HEK293 (cell line): ENCODE data around the gene DNHD1.

Experiments used
- CTCF ChIA-PET: fragments of 350-600 bp; formaldehyde crosslinking; extraction: SDS; loops from one replicate; lab custom pipeline; 2021; ENCODE audit warnings: antibody characterized with exemption; lab: Yijun Ruan, JAX
- POLR2A ChIA-PET: fragments of 300-600 bp; formaldehyde crosslinking; extraction: SDS; loops from one replicate; lab custom pipeline; 2020; ENCODE audit warnings: antibody characterized with exemption, inconsistent platforms; lab: Yijun Ruan, JAX
- H3K27ac ChIP-seq: fragments of 200-500 bp; sonication (Bioruptor generic); 2 replicates; pipeline ENCODE4 v1.5.1; 2014; ENCODE audit warnings: low read depth, low read length, control low read depth, inconsistent platforms; ENCODE audit errors: extremely low read depth
- H3K36me3 ChIP-seq, 2 experiments: fragments of 200-500 bp in 1 of 2; sonication (Bioruptor generic) in 1 of 2; 1 replicate in 1 of 2; 2 replicates in 1 of 2; pipeline ENCODE4 v1.5.1; 2014 to 2017; ENCODE audit warnings: inconsistent platforms in 2 of 2, low read length in 2 of 2; ENCODE audit not compliant: control insufficient read depth in 2 of 2, insufficient read depth in 1 of 2
- H3K4me1 ChIP-seq: fragments of 200-500 bp; sonication (Bioruptor generic); 2 replicates; pipeline ENCODE4 v1.5.1; 2014; ENCODE audit warnings: mild to moderate bottlenecking, low read length, inconsistent platforms; ENCODE audit not compliant: control insufficient read depth, insufficient read depth
- H3K4me3 ChIP-seq: 2 replicates; pipeline ENCODE4 v1.5.1; 2011; ENCODE audit warnings: low read depth, mild to moderate bottlenecking, control low read depth, low read length, moderate library complexity
- H3K9me3 ChIP-seq: fragments of 200-500 bp; sonication (Bioruptor generic); 2 replicates; pipeline ENCODE4 v1.5.1; 2014; ENCODE audit warnings: low read depth, low read length, inconsistent platforms; ENCODE audit not compliant: control insufficient read depth, insufficient read depth
- BCL11A ChIP-seq: fragments of 450-650 bp; formaldehyde crosslinking; IDR thresholded peaks from 2 replicates; pipeline ENCODE4 v1.5.1; 2016; ENCODE audit warnings: low read depth, missing biosample characterization, missing genetic modification characterization
- HOXA7 ChIP-seq: sonication (generic); formaldehyde crosslinking; IDR thresholded peaks from 2 replicates; pipeline ENCODE4 v1.8.1; 2022; ENCODE audit warnings: missing genetic modification reagents, borderline replicate concordance
- KLF9 ChIP-seq: fragments of 450-650 bp; formaldehyde crosslinking; IDR thresholded peaks from 2 replicates; pipeline ENCODE4 v1.5.1; 2016; ENCODE audit warnings: missing biosample characterization, missing genetic modification characterization, low read depth
- PRDM1 ChIP-seq: fragments of 450-650 bp; formaldehyde crosslinking; IDR thresholded peaks from 2 replicates; pipeline ENCODE4; 2016; ENCODE audit warnings: missing biosample characterization, missing genetic modification characterization
- TCF7L2 ChIP-seq: IDR thresholded peaks from 2 replicates; pipeline ENCODE4 v1.6.1; 2011; ENCODE audit warnings: low read depth, mild to moderate bottlenecking, inconsistent platforms, low read length, moderate library complexity, borderline replicate concordance
- YY2 ChIP-seq: fragments of 450-650 bp; formaldehyde crosslinking; IDR thresholded peaks from 2 replicates; pipeline ENCODE4 v1.5.1; 2016; ENCODE audit warnings: missing biosample characterization, missing genetic modification characterization
- ZEB2 ChIP-seq: fragments of 450-650 bp; formaldehyde crosslinking; IDR thresholded peaks from 2 replicates; pipeline ENCODE4 v1.5.1; 2016; ENCODE audit warnings: missing biosample characterization, missing genetic modification characterization
- ZFP69B ChIP-seq: fragments of 450-650 bp; formaldehyde crosslinking; IDR thresholded peaks from 2 replicates; pipeline ENCODE4 v1.5.1; 2016; ENCODE audit warnings: missing biosample characterization, missing genetic modification characterization
- ZNF148 ChIP-seq: fragments of 450-650 bp; formaldehyde crosslinking; IDR thresholded peaks from 2 replicates; pipeline ENCODE4 v1.5.0; 2017; ENCODE audit warnings: missing biosample characterization, missing genetic modification characterization, borderline replicate concordance
- ZNF2 ChIP-seq: fragments of 450-650 bp; formaldehyde crosslinking; IDR thresholded peaks from 2 replicates; pipeline ENCODE4 v1.5.1; 2016; ENCODE audit warnings: missing biosample characterization, missing genetic modification characterization
- ZNF211 ChIP-seq: fragments of 450-650 bp; formaldehyde crosslinking; IDR thresholded peaks from 2 replicates; pipeline ENCODE4 v1.5.1; 2016; ENCODE audit warnings: low read depth, missing biosample characterization, missing genetic modification characterization
- ZNF248 ChIP-seq: fragments of 450-650 bp; formaldehyde crosslinking; IDR thresholded peaks from 2 replicates; pipeline ENCODE4 v1.5.1; 2017; ENCODE audit warnings: missing biosample characterization, missing genetic modification characterization
- ZNF266 ChIP-seq: fragments of 450-650 bp; formaldehyde crosslinking; IDR thresholded peaks from 2 replicates; pipeline ENCODE4 v1.5.1; 2016; ENCODE audit warnings: missing biosample characterization, missing genetic modification characterization, low read depth
- ZNF311 ChIP-seq: fragments of 450-650 bp; formaldehyde crosslinking; IDR thresholded peaks from 2 replicates; pipeline ENCODE4 v1.5.1; 2017; ENCODE audit warnings: missing biosample characterization, missing genetic modification characterization, borderline replicate concordance
- ZNF394 ChIP-seq: fragments of 450-650 bp; formaldehyde crosslinking; IDR thresholded peaks from 2 replicates; pipeline ENCODE4 v1.5.1; 2016; ENCODE audit warnings: missing biosample characterization, missing genetic modification characterization, mild to moderate bottlenecking, moderate library complexity, borderline replicate concordance
- ZNF48 ChIP-seq: fragments of 450-650 bp; formaldehyde crosslinking; IDR thresholded peaks from 2 replicates; pipeline ENCODE4 v1.5.1; 2016; ENCODE audit warnings: missing biosample characterization, missing genetic modification characterization
- ZNF658 ChIP-seq: fragments of 450-650 bp; formaldehyde crosslinking; IDR thresholded peaks from 2 replicates; pipeline ENCODE4; 2016; ENCODE audit warnings: missing biosample characterization, missing genetic modification characterization
- ZNF776 ChIP-seq: fragments of 450-650 bp; formaldehyde crosslinking; IDR thresholded peaks from 2 replicates; pipeline ENCODE4 v1.5.0; 2017; ENCODE audit warnings: missing biosample characterization, missing genetic modification characterization, borderline replicate concordance
- ZNF791 ChIP-seq: fragments of 450-650 bp; formaldehyde crosslinking; IDR thresholded peaks from 2 replicates; pipeline ENCODE4 v1.5.1; 2016; ENCODE audit warnings: missing biosample characterization, missing genetic modification characterization
- ZNF830 ChIP-seq: fragments of 450-650 bp; IDR thresholded peaks from 2 replicates; pipeline ENCODE4 v1.5.0; 2018; ENCODE audit warnings: missing biosample characterization, missing genetic modification characterization, low read depth, mild to moderate bottlenecking, moderate library complexity
- TF ChIP-seq, protein P1 (sequence below): fragments of 450-650 bp; formaldehyde crosslinking; IDR thresholded peaks from 2 replicates; pipeline ENCODE4 v1.5.1; 2016; ENCODE audit warnings: missing biosample characterization, missing genetic modification characterization

DNHD1 gene

DNA sequence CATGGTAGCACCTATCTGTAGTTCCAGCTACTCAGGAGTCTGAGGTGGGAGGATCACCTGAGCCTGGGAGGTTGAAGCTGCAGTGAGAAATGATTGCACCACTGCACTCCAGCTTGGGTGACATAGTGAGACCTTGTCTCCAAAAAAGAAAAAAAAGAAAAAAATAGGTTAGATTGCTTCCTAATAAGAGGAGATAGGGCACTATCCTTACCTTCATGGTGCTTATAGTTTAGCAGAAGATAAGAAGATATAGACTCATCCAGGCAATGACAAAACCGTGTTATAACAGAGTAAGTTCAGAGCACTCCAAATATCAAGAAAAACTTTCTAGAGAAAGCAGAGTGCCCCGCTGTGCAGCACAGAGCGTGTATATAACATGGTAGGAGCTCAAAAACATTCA is 64.2 kb downstream of the DNHD1 start:
- ChIA-PET CTCF (interaction anchor here (0.5 to 0.6 kb wide), 2 partner anchors 46 to 178 kb away, joined by 3 to 4 read pairs; no protein-coding TSS in a partner anchor), POLR2A (no interaction called here)
- Histone ChIP-seq H3K4me3 (no peak overlapping the region), H3K4me1 (no peaks in the 10 kb centered on the region), H3K9me3 (no peaks in the 10 kb centered on the region), H3K27ac (no peak overlapping the region), H3K36me3 (peaks cover 0 to 10% of the 10 kb centered on the region in 2 experiments; a peak in 1 of 3 replicates)
- TF ChIP-seq ZNF248 (tag by site-specific recombination) (no peak), HOXA7 (CRISPR knock-in tag) (no peak), ZNF394 (tag by site-specific recombination) (no peak), ZNF2 (no peak), ZNF148 (no peak), ZNF48 (tag by site-specific recombination) (no peak), ZNF776 (tag by site-specific recombination) (no peak), KLF9 (no peak), ZNF658 (tag by site-specific recombination) (no peak), ZFP69B (no peak), ZNF311 (tag by site-specific recombination) (no peak)
- TF ChIP-seq, protein P1, sequence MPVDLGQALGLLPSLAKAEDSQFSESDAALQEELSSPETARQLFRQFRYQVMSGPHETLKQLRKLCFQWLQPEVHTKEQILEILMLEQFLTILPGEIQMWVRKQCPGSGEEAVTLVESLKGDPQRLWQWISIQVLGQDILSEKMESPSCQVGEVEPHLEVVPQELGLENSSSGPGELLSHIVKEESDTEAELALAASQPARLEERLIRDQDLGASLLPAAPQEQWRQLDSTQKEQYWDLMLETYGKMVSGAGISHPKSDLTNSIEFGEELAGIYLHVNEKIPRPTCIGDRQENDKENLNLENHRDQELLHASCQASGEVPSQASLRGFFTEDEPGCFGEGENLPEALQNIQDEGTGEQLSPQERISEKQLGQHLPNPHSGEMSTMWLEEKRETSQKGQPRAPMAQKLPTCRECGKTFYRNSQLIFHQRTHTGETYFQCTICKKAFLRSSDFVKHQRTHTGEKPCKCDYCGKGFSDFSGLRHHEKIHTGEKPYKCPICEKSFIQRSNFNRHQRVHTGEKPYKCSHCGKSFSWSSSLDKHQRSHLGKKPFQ (tag by site-specific recombination) = no peak

DNA sequence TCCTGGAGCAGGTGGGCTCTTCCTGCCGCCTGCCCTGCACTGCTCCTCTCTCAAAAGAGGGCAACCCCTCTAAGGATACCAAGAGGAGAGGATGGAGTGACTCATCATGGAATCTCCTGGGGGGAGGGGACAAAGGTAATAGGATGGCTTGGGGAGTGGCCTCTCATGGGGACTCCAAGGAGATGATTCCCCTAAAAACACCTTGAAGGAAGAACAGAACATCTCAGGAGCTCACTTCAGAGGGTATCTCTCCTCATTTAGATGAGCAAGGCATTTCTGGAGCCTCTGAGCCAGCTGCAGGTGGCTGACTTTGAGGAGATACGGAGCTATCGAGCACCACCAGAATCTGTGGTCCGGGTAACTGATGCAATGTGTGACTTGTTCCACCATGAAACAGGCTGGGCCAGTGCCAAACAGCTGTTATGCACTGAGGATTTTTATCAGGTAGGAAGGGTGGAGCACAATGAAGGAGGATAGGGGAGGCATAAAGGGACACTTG is 66.1 kb downstream of the DNHD1 start:
- Histone ChIP-seq H3K9me3 (no peaks in the 10 kb centered on the region), H3K27ac (no peak overlapping the region), H3K4me1 (no peaks in the 10 kb centered on the region), H3K36me3 (peaks cover 0 to 7% of the 10 kb centered on the region in 2 experiments; a peak in 1 of 3 replicates), H3K4me3 (no peak overlapping the region)
- POLR2A ChIA-PET = no interaction called here
- TF ChIP-seq ZNF830 (tag by site-specific recombination) = no peak
- no peak for TF ChIP-seq PRDM1 (tag by site-specific recombination)
- no peak for TF ChIP-seq ZNF791
- CTCF ChIA-PET = interaction anchor here (1.2 to 1.7 kb wide), 2 partner anchors 32 to 184 kb away, joined by 4 to 6 read pairs; no protein-coding TSS in a partner anchor

GRCh38 chr11:6563667-6564066 is 66.6 kb downstream of the DNHD1 start:
- no peaks in the 10 kb centered on the region for H3K4me1 ChIP-seq
- no peaks in the 10 kb centered on the region for H3K9me3 ChIP-seq
- CTCF ChIA-PET = interaction anchor here (0.7 to 1.7 kb wide), 2 partner anchors 33 to 191 kb away, joined by 3 to 6 read pairs; no protein-coding TSS in a partner anchor
- POLR2A ChIA-PET = no interaction called here
- H3K27ac ChIP-seq = no peak overlapping the region
- TF ChIP-seq ZNF211 (tag by site-specific recombination) = no peak
- TF ChIP-seq YY2 (tag by site-specific recombination) = no peak
- TF ChIP-seq ZNF311 (tag by site-specific recombination) = no peak
- TF ChIP-seq BCL11A (tag by site-specific recombination) = no peak
- no peak for TF ChIP-seq ZEB2 (tag by site-specific recombination)
- TF ChIP-seq ZNF266 = no peak
- no peak for TF ChIP-seq TCF7L2
- TF ChIP-seq, all 188 proteins: peak for 0
- Histone ChIP-seq H3K36me3 (peaks cover 0 to 4% of the 10 kb centered on the region in 2 experiments; a peak in 1 of 3 replicates), H3K4me3 (no peak overlapping the region)
